SK-N-SH (cell line): Measurements from ENCODE around the gene PDE4D.

Experiments
- CTCF ChIP-seq: fragments of 200-600 bp; sonication (generic); IDR thresholded peaks from 2 replicates; pipeline ENCODE4 v1.6.1; 2017; ENCODE audit warnings: antibody characterized with exemption, mild to moderate bottlenecking, moderate library complexity
- EP300 ChIP-seq, 2 experiments: IDR thresholded peaks; 2 replicates each; pipeline versions ENCODE4 v1.4.0 to v1.6.1; 2012; ENCODE audit warnings: borderline replicate concordance in 1 of 2, low read depth in 1 of 2, low read length in 1 of 2
- FOXM1 ChIP-seq: IDR thresholded peaks from 2 replicates; pipeline ENCODE4 v1.4.0; 2012; ENCODE audit warnings: low read depth, mild to moderate bottlenecking
- MEF2A ChIP-seq: IDR thresholded peaks from 2 replicates; pipeline ENCODE4 v1.4.0; 2012; ENCODE audit warnings: low read depth, borderline replicate concordance
- RCOR1 ChIP-seq: fragments of 150-350 bp; IDR thresholded peaks from 2 replicates; pipeline ENCODE4 v1.6.1; 2017; ENCODE audit warnings: antibody characterized with exemption, low read length
- REST ChIP-seq: IDR thresholded peaks from 2 replicates; pipeline ENCODE4 v1.6.1; 2012; ENCODE audit warnings: mild to moderate bottlenecking, low read depth, low read length, moderate library complexity
- YY1 ChIP-seq: IDR thresholded peaks from 2 replicates; pipeline ENCODE4 v1.4.0; 2012; ENCODE audit warnings: low read depth, mild to moderate bottlenecking

GRCh38 chr5:59367791-59368394, 525.6 kb downstream of the PDE4D start:
- TF ChIP-seq RCOR1 (no peak), MEF2A (no peak), EP300 (IDR thresholded peaks at IDR 0.05; ENCODE audit: borderline replicate concordance in 1 of 2, low read depth in 1 of 2, low read length in 1 of 2) (no peak), CTCF (peak; percentile 83), REST (no peak), YY1 (no peak), FOXM1 (no peak)
